ENCODE data around the gene ELMO1.

ELMO1 gene

GRCh38 chr7:37068038-37068437, 380.6 kb downstream of the ELMO1 start:
- H3K27me3 ChIP-seq (ENCODE audit: control insufficient read depth, low read length) = no peaks in the 10 kb centered on the region
- H4K20me1 ChIP-seq (ENCODE audit: control insufficient read depth, insufficient read depth, low read depth, low read length) = no peaks in the 10 kb centered on the region
- H3K36me3 ChIP-seq (ENCODE audit: control insufficient read depth, low read length) = no peaks in the 10 kb centered on the region
- no peak overlapping the region for H3K27ac ChIP-seq (ENCODE audit: low read depth, low read length)
- no peaks in the 10 kb centered on the region for H3K79me2 ChIP-seq (ENCODE audit: control insufficient read depth, low read length)
- no peaks in the 10 kb centered on the region for H3K9me2 ChIP-seq (replicated peaks; ENCODE audit: control insufficient read depth, low read length)
- no peaks in the 10 kb centered on the region for H3F3A ChIP-seq (ENCODE audit: control insufficient read depth, insufficient read depth)
- no peaks in the 10 kb centered on the region for H3K4me1 ChIP-seq (ENCODE audit: control insufficient read depth, low read length)
- H3K4me3 ChIP-seq (ENCODE audit: low read length) = no peak overlapping the region
- H3K9me3 ChIP-seq (ENCODE audit: control insufficient read depth, insufficient read depth, low read length) = no peaks in the 10 kb centered on the region
- H3K4me2 ChIP-seq (ENCODE audit: low read length) = no peak overlapping the region
- TF ChIP-seq CTCF (IDR thresholded peaks at IDR 0.05; ENCODE audit: low read depth, low read length, poor library complexity, severe bottlenecking) (no peak), EZH2phosphoT487 (IDR thresholded peaks at IDR 0.05; ENCODE audit: borderline replicate concordance, low read length) (no peak)

- H3K36me3 ChIP-seq (ENCODE audit: control insufficient read depth, low read length) = no peaks in the 10 kb centered on the region
- no peaks in the 10 kb centered on the region for H3K79me2 ChIP-seq (ENCODE audit: control insufficient read depth, low read length)
- H3F3A ChIP-seq (ENCODE audit: control insufficient read depth, insufficient read depth) = no peaks in the 10 kb centered on the region
- no peak overlapping the region for H3K27ac ChIP-seq (ENCODE audit: low read depth, low read length)
- no peaks in the 10 kb centered on the region for H3K9me2 ChIP-seq (replicated peaks; ENCODE audit: control insufficient read depth, low read length)
- no peak for TF ChIP-seq CTCF (IDR thresholded peaks at IDR 0.05; ENCODE audit: low read depth, low read length, poor library complexity, severe bottlenecking)
- no peak for TF ChIP-seq EZH2phosphoT487 (IDR thresholded peaks at IDR 0.05; ENCODE audit: borderline replicate concordance, low read length)
- no peaks in the 10 kb centered on the region for H4K20me1 ChIP-seq (ENCODE audit: control insufficient read depth, insufficient read depth, low read depth, low read length)
- no peaks in the 10 kb centered on the region for H3K27me3 ChIP-seq (ENCODE audit: control insufficient read depth, low read length)
- no peak overlapping the region for H3K4me2 ChIP-seq (ENCODE audit: low read length)
- no peaks in the 10 kb centered on the region for H3K9me3 ChIP-seq (ENCODE audit: control insufficient read depth, insufficient read depth, low read length)
- H3K4me3 ChIP-seq (ENCODE audit: low read length) = no peak overlapping the region
- H3K4me1 ChIP-seq (ENCODE audit: control insufficient read depth, low read length) = no peaks in the 10 kb centered on the region
These were observed 382.8 kb downstream of the ELMO1 start for GRCh38 chr7:37065779-37066271.

GRCh38 chr7:37062560-37062859, 386.2 kb downstream of the ELMO1 start:
- H3K9me2 ChIP-seq (replicated peaks; ENCODE audit: control insufficient read depth, low read length) = no peaks in the 10 kb centered on the region
- no peak overlapping the region for H3K4me2 ChIP-seq (ENCODE audit: low read length)
- H3K4me3 ChIP-seq (ENCODE audit: low read length) = no peak overlapping the region
- no peaks in the 10 kb centered on the region for H3K27me3 ChIP-seq (ENCODE audit: control insufficient read depth, low read length)
- H3K36me3 ChIP-seq (ENCODE audit: control insufficient read depth, low read length) = no peaks in the 10 kb centered on the region
- no peaks in the 10 kb centered on the region for H3K79me2 ChIP-seq (ENCODE audit: control insufficient read depth, low read length)
- H3K27ac ChIP-seq (ENCODE audit: low read depth, low read length) = no peak overlapping the region
- no peaks in the 10 kb centered on the region; the same call in 1 of the 2 replicates for H3K9me3 ChIP-seq (ENCODE audit: control insufficient read depth, insufficient read depth, low read length)
- no peaks in the 10 kb centered on the region for H4K20me1 ChIP-seq (ENCODE audit: control insufficient read depth, insufficient read depth, low read depth, low read length)
- H3F3A ChIP-seq (ENCODE audit: control insufficient read depth, insufficient read depth) = no peaks in the 10 kb centered on the region
- TF ChIP-seq CTCF (IDR thresholded peaks at IDR 0.05; ENCODE audit: low read depth, low read length, poor library complexity, severe bottlenecking) = no peak
- no peak for TF ChIP-seq EZH2phosphoT487 (IDR thresholded peaks at IDR 0.05; ENCODE audit: borderline replicate concordance, low read length)
- no peaks in the 10 kb centered on the region for H3K4me1 ChIP-seq (ENCODE audit: control insufficient read depth, low read length)
